HepG2 (cell line): ENCODE data around the gene GATA5. TPM values are rescaled to one million over a fixed set of nuclear protein-coding genes. Genes with fewer than 3 reads are reported as not detected.

Source experiments
- ATAC-seq: fragments of 200-7000 bp; cut with Tn5 transposase; 3 replicates; pipeline ENCODE4 v1.9.1; 2020; ENCODE audit warnings: mild to moderate bottlenecking, moderate library complexity
- BruUV-seq: library from RNA; stranded (reverse); fragments of 400-500 nt; replicated peaks from 2 replicates; lab custom pipeline; 2021; lab: Mats Ljungman, UMichigan
- CTCF ChIA-PET: fragments of 300-600 bp; formaldehyde crosslinking; extraction: SDS; loops from one replicate; lab custom pipeline; 2021; ENCODE audit warnings: low total read pairs, inconsistent platforms, low intra/inter-chr PET ratio; lab: Yijun Ruan, JAX
- POLR2A ChIA-PET: fragments of 350-600 bp; sonication (Branson Sonifier 250); formaldehyde crosslinking; loops from one replicate; lab custom pipeline; 2020; ENCODE audit warnings: antibody characterized with exemption, inconsistent platforms; lab: Yijun Ruan, JAX
- DNase-seq: peaks from one replicate; pipeline ENCODE4 v3.0.0-alpha.2; 2015; ENCODE audit warnings: low spot score
- FAIRE-seq: peaks from 3 replicates; lab custom pipeline; 2011; peaks lifted over from hg19 to GRCh38; lab: Jason Lieb, UNC
- H2AFZ ChIP-seq: one replicate; pipeline ENCODE4 v1.6.1; 2011; ENCODE audit warnings: low read length, inconsistent platforms
- H3K27ac ChIP-seq: fragments of 300-600 bp; 3 replicates; pipeline ENCODE4 v1.8.0; 2011; ENCODE audit warnings: mixed run types, mild to moderate bottlenecking, mixed read lengths, low read length, inconsistent platforms; ENCODE audit not compliant: insufficient read depth; ENCODE audit errors: extremely low read length
- H3K27me3 ChIP-seq, 2 experiments: fragments of 200-600 bp in 1 of 2; 2 replicates in 1 of 2; 3 replicates in 1 of 2; pipeline versions ENCODE4 v1.6.0 to v1.8.0; 2011; ENCODE audit warnings: low read length in 2 of 2, mild to moderate bottlenecking in 2 of 2, moderate library complexity in 2 of 2, inconsistent platforms in 1 of 2; ENCODE audit not compliant: insufficient read depth in 2 of 2, control insufficient read depth in 1 of 2
- H3K36me3 ChIP-seq, 2 experiments: fragments of 200-600 bp in 1 of 2; replicated peaks in 1 of 2; 2 replicates in 1 of 2; 3 replicates in 1 of 2; pipeline versions ENCODE4 v1.5.1 to v1.8.0; 2011; ENCODE audit warnings: low read length in 2 of 2, inconsistent platforms in 1 of 2; ENCODE audit not compliant: insufficient read depth in 2 of 2, control insufficient read depth in 1 of 2
- H3K4me1 ChIP-seq: 2 replicates; pipeline ENCODE4 v1.5.1; 2012; ENCODE audit warnings: low read length, inconsistent platforms; ENCODE audit not compliant: insufficient read depth
- H3K4me2 ChIP-seq: 2 replicates; pipeline ENCODE4 v1.6.0; 2011; ENCODE audit warnings: low read depth, low read length, inconsistent platforms
- H3K4me3 ChIP-seq, 3 experiments: fragments of 200-600 bp in 1 of 3; sonication (generic), shearing (Covaris generic) in 1 of 3; replicated peaks in 1 of 3; 2 replicates each; pipeline ENCODE4 v1.5.1; 2011 to 2016; ENCODE audit warnings: low read length in 3 of 3, inconsistent platforms in 2 of 3, low read depth in 2 of 3, mild to moderate bottlenecking in 2 of 3, control low read depth in 1 of 3, mixed read lengths in 1 of 3; ENCODE audit not compliant: insufficient read depth in 1 of 3
- H3K79me2 ChIP-seq: one replicate; pipeline ENCODE4 v1.6.1; 2011; ENCODE audit warnings: low read length, inconsistent platforms; ENCODE audit not compliant: insufficient read depth
- H3K9ac ChIP-seq: 2 replicates; pipeline ENCODE4 v1.6.0; 2011; ENCODE audit warnings: mild to moderate bottlenecking, low read depth, low read length, inconsistent platforms; ENCODE audit not compliant: insufficient read depth
- H3K9me3 ChIP-seq: 2 replicates; pipeline ENCODE4 v1.5.1; 2012; ENCODE audit warnings: mild to moderate bottlenecking, low read length
- H4K20me1 ChIP-seq: 2 replicates; pipeline ENCODE4 v1.6.0; 2011; ENCODE audit warnings: inconsistent platforms, mild to moderate bottlenecking, low read length, moderate library complexity; ENCODE audit not compliant: insufficient read depth
- ELF3 ChIP-seq: IDR thresholded peaks from 2 replicates; pipeline ENCODE4 v1.6.1; 2016; ENCODE audit warnings: missing genetic modification reagents, missing compliant biosample characterization
- GATAD1 ChIP-seq: IDR thresholded peaks from 2 replicates; pipeline ENCODE4 v1.6.1; 2016; ENCODE audit warnings: missing genetic modification reagents, missing compliant biosample characterization
- KMT2A ChIP-seq: sonication (generic); formaldehyde crosslinking; IDR thresholded peaks from 2 replicates; pipeline ENCODE4 v1.4.0; 2020; ENCODE audit warnings: missing genetic modification reagents
- SIX1 ChIP-seq: sonication (generic); formaldehyde crosslinking; IDR thresholded peaks from 2 replicates; pipeline ENCODE4 v1.4.0; 2020; ENCODE audit warnings: missing genetic modification reagents, borderline replicate concordance
- XRCC5 ChIP-seq: fragments of 200-400 bp; formaldehyde crosslinking; optimal IDR thresholded peaks from 2 replicates; pipeline ENCODE3; 2017; ENCODE audit warnings: mild to moderate bottlenecking, low read length
- ZC3H13 ChIP-seq: sonication (generic); formaldehyde crosslinking; IDR thresholded peaks from 2 replicates; pipeline ENCODE4 v1.8.1; 2023; ENCODE audit warnings: mild to moderate bottlenecking, missing genetic modification reagents, moderate library complexity
- ZNF296 ChIP-seq: sonication (generic); formaldehyde crosslinking; conservative IDR thresholded peaks from 2 replicates; pipeline ENCODE4 v1.5.0; 2020; ENCODE audit warnings: mild to moderate bottlenecking, missing genetic modification reagents
- ZNF597 ChIP-seq: sonication (generic); formaldehyde crosslinking; IDR thresholded peaks from 2 replicates; pipeline ENCODE4 v1.5.0; 2020; ENCODE audit warnings: missing genetic modification reagents
- ZNF75D ChIP-seq: sonication (generic); formaldehyde crosslinking; IDR thresholded peaks from 2 replicates; pipeline ENCODE4 v1.8.1; 2023; ENCODE audit warnings: missing genetic modification reagents, mild to moderate bottlenecking, borderline replicate concordance
- ZSCAN29 ChIP-seq: sonication (generic); formaldehyde crosslinking; conservative IDR thresholded peaks from 2 replicates; pipeline ENCODE4 v1.4.0; 2020; ENCODE audit warnings: mild to moderate bottlenecking, missing genetic modification reagents
- WGBS: methylation state at CpG from one replicate; pipeline ENCODE4 v1.1.6; 2017; ENCODE audit warnings: low lambda C conversion rate; 5-methylcytosine and 5-hydroxymethylcytosine counted together
- in situ Hi-C: cut with HindIII; loops from 2 replicates; pipeline ENCODE4 v1.10.0; 2017; ENCODE audit warnings: low pct_unique_long_range_greater_than_20kb; ENCODE audit not compliant: extremely low pct_ligation_motif_present
- intact Hi-C: fragments of 100-400 bp; cut with micrococcal nuclease; formaldehyde crosslinking; loops from one replicate; pipeline ENCODE4 v1.10.0; 2022; ENCODE audit not compliant: unreplicated experiment
- polyA plus RNA-seq, 8 experiments: library from polyadenylated mRNA; depleted of rRNA in 3 of 8; stranded (reverse) in 7 of 8; unstranded in 1 of 8; fragments of >200 nt; fragmentation: Illumina TruSeq in 4 of 8; extraction: Trizol in 4 of 8; gene quantifications; 2 replicates each; pipeline versions ENCODE4 v1.2.1 to v1.2.3, GENCODE V29; 2011 to 2016; ENCODE audit warnings: low read depth in 4 of 8, missing spikeins in 1 of 8, mixed read lengths in 1 of 8; ENCODE audit not compliant: insufficient read depth in 1 of 8
- total RNA-seq, 5 experiments: library from RNA; depleted of rRNA; stranded (reverse); fragments of >200 nt; fragmentation: Illumina TruSeq; extraction: Trizol; gene quantifications; 2 replicates each; pipeline ENCODE4 v1.2.3, GENCODE V29; 2016; ENCODE audit warnings: low read depth in 1 of 5
- TF ChIP-seq, protein P1 (sequence below): sonication (generic); formaldehyde crosslinking; IDR thresholded peaks from 2 replicates; pipeline ENCODE4 v1.8.0; 2022; ENCODE audit warnings: mild to moderate bottlenecking, missing genetic modification reagents, moderate library complexity
- TF ChIP-seq, protein P2 (sequence below): sonication (generic); formaldehyde crosslinking; IDR thresholded peaks from 2 replicates; pipeline ENCODE4 v1.8.0; 2022; ENCODE audit warnings: missing genetic modification reagents, mild to moderate bottlenecking, borderline replicate concordance

GATA5 gene
- total and polyA plus RNA-seq, 2 of the 13 experiments (the other 11 are each of a cell fraction or from before 2014, with no cell fraction given), result 0.12 to 0.20 TPM

GRCh38 chr20:62416651-62417637, 58.9 kb downstream of the GATA5 start:
- no peak for FAIRE-seq
- no peak for ATAC-seq
- ChIA-PET POLR2A (no interaction called here), CTCF (no interaction called here)
- H3K9me3 ChIP-seq, result no peaks in the 10 kb centered on the region
- intact Hi-C loops (no loop called here), in situ Hi-C loops (no loop called here)
- BruUV-seq, result no TSS peak
- no peaks in the 10 kb centered on the region for H4K20me1 ChIP-seq
- peaks cover 19 to 65% of the 10 kb centered on the region in 2 experiments; a peak in 4 of 5 replicates for H3K27me3 ChIP-seq
- H3K4me1 ChIP-seq, result peaks cover 17% of the 10 kb centered on the region
- no peak overlapping the region for H2AFZ ChIP-seq
- TF ChIP-seq ZC3H13 (CRISPR knock-in tag) (no peak), GATAD1 (no peak), XRCC5 (no peak), ZNF296 (CRISPR knock-in tag) (no peak), ZNF597 (no peak), ZNF75D (CRISPR knock-in tag) (no peak), KMT2A (no peak), SIX1 (no peak), ZSCAN29 (CRISPR knock-in tag) (no peak), ELF3 (CRISPR knock-in tag) (no peak)
- TF ChIP-seq, protein P1, sequence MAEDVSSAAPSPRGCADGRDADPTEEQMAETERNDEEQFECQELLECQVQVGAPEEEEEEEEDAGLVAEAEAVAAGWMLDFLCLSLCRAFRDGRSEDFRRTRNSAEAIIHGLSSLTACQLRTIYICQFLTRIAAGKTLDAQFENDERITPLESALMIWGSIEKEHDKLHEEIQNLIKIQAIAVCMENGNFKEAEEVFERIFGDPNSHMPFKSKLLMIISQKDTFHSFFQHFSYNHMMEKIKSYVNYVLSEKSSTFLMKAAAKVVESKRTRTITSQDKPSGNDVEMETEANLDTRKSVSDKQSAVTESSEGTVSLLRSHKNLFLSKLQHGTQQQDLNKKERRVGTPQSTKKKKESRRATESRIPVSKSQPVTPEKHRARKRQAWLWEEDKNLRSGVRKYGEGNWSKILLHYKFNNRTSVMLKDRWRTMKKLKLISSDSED (CRISPR knock-in tag), result no peak
- TF ChIP-seq, protein P2, sequence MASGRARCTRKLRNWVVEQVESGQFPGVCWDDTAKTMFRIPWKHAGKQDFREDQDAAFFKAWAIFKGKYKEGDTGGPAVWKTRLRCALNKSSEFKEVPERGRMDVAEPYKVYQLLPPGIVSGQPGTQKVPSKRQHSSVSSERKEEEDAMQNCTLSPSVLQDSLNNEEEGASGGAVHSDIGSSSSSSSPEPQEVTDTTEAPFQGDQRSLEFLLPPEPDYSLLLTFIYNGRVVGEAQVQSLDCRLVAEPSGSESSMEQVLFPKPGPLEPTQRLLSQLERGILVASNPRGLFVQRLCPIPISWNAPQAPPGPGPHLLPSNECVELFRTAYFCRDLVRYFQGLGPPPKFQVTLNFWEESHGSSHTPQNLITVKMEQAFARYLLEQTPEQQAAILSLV (CRISPR knock-in tag), result no peak
- DNase-seq, result no peak
- H3K36me3 ChIP-seq, result no peaks in the 10 kb centered on the region
- H3K4me2 ChIP-seq, result no peak overlapping the region
- no peaks in the 10 kb centered on the region for H3K79me2 ChIP-seq
- no peak overlapping the region for H3K4me3 ChIP-seq
- 45% methylated on average over 38 of the region's 43 CpGs for WGBS
- H3K9ac ChIP-seq, result no peak overlapping the region
- H3K27ac ChIP-seq, result no peak overlapping the region
